SU-DHL-6 (cell line): ENCODE data around the gene LRRK1.

Experiments used
- H2AFZ ChIP-seq: fragments of 200-600 bp; sonication (generic); 2 replicates; pipeline ENCODE4 v1.6.1; 2014; ENCODE audit warnings: low read depth, mild to moderate bottlenecking, moderate library complexity, mixed read lengths, antibody characterized with exemption, low read length; ENCODE audit not compliant: severe bottlenecking
- H3F3A ChIP-seq: fragments of 200-600 bp; shearing (Covaris generic); 2 replicates; pipeline ENCODE4 v1.6.0; 2016; ENCODE audit warnings: antibody characterized with exemption, mild to moderate bottlenecking; ENCODE audit not compliant: insufficient read depth
- H3K27ac ChIP-seq: fragments of 200-600 bp; sonication (generic); 2 replicates; pipeline ENCODE4 v1.5.1; 2016; ENCODE audit warnings: low read depth, mild to moderate bottlenecking, low read length, moderate library complexity, mixed read lengths
- H3K27me3 ChIP-seq: fragments of 200-600 bp; sonication (generic), shearing (Covaris generic); 2 replicates; pipeline ENCODE4 v1.6.0; 2014; ENCODE audit warnings: mild to moderate bottlenecking, low read length
- H3K36me3 ChIP-seq: fragments of 200-600 bp; sonication (generic); 2 replicates; pipeline ENCODE4 v1.6.1; 2014; ENCODE audit warnings: mild to moderate bottlenecking, low read length, mixed read lengths
- H3K4me2 ChIP-seq: fragments of 300-600, 200-600 bp; shearing (Covaris generic), sonication (generic); 2 replicates; pipeline ENCODE4 v1.6.0; 2014; ENCODE audit warnings: low read length, low read depth, mild to moderate bottlenecking; ENCODE audit not compliant: poor library complexity, severe bottlenecking
- H3K4me3 ChIP-seq: fragments of 200-600 bp; sonication (generic); 2 replicates; pipeline ENCODE4 v1.5.1; 2014; ENCODE audit warnings: antibody characterized with exemption, low read length, mild to moderate bottlenecking, mixed read lengths; ENCODE audit not compliant: insufficient read depth, poor library complexity, severe bottlenecking
- H3K79me2 ChIP-seq: fragments of 200-600 bp; sonication (generic); 2 replicates; pipeline ENCODE4 v1.6.1; 2014; ENCODE audit warnings: mild to moderate bottlenecking, low read length, moderate library complexity; ENCODE audit not compliant: insufficient read depth
- H3K9ac ChIP-seq: fragments of 200-600 bp; sonication (generic); 2 replicates; pipeline ENCODE4 v1.7.0; 2014; ENCODE audit warnings: mild to moderate bottlenecking, low read length
- H3K9me2 ChIP-seq: fragments of 200-600 bp; sonication (generic); replicated peaks from 2 replicates; pipeline ENCODE4 v1.6.1; 2014; ENCODE audit warnings: low read length; ENCODE audit not compliant: insufficient read depth
- H3K9me3 ChIP-seq: fragments of 200-600 bp; sonication (generic); 2 replicates; pipeline ENCODE4 v1.6.1; 2014; ENCODE audit warnings: low read length, mixed read lengths; ENCODE audit not compliant: insufficient read depth
- H4K20me1 ChIP-seq: fragments of 200-600 bp; sonication (generic); 2 replicates; pipeline ENCODE4 v1.6.1; 2014; ENCODE audit warnings: low read depth, mild to moderate bottlenecking, antibody characterized with exemption, low read length, moderate library complexity, mixed read lengths
- CTCF ChIP-seq: fragments of 200-600 bp; sonication (generic); IDR thresholded peaks from one replicate; pipeline ENCODE4 v1.5.1; 2017; ENCODE audit warnings: antibody characterized with exemption, mild to moderate bottlenecking, low read length, moderate library complexity; ENCODE audit not compliant: insufficient read depth, poor library complexity, severe bottlenecking
- EZH2phosphoT487 ChIP-seq: fragments of 200-600 bp; sonication (generic), shearing (Covaris generic); conservative IDR thresholded peaks from 2 replicates; pipeline ENCODE4 v1.6.1; 2018; ENCODE audit warnings: mild to moderate bottlenecking, antibody characterized with exemption, low read length, moderate library complexity, mixed read lengths

The LRRK1 gene

DNA sequence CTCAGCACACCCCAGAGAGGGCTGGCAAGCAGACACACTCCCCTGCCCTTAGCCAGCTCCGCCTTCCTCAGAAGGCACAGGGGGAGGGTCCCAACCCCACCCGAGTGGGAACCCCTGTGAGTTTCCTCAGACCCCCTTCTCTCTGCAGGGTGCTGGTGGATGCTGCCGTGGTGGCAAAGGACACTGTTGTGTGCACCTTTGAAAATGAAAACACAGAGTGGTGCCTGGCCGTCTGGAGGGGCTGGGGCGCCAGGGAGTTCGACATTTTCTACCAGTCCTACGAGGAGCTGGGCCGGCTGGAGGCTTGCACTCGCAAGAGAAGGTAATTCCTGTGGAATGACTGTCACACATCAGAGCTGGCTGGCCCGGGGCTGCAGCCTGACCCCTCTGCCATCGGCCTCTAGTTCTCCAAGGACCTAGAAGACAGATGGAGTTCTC lies 149.4 kb downstream of the LRRK1 start:
- Histone ChIP-seq H2AFZ (no peak overlapping the region), H3K27ac (no peak overlapping the region), H3K9ac (no peak overlapping the region)

GRCh38 chr15:101068961-101069653 lies 149.9 kb downstream of the LRRK1 start:
- TF ChIP-seq EZH2phosphoT487 (no peak), CTCF (no peak)
- H3K36me3 ChIP-seq: peaks cover 12% of the 10 kb centered on the region; the same call in 1 of the 2 replicates
- H3K27ac ChIP-seq: no peak overlapping the region

More for the DNA sequence above, 149.4 kb downstream of the LRRK1 start:
- Histone ChIP-seq H3K4me2 (no peak overlapping the region), H3K9me2 (no peaks in the 10 kb centered on the region), H3K27me3 (no peaks in the 10 kb centered on the region), H3K9me3 (no peaks in the 10 kb centered on the region), H3K79me2 (no peaks in the 10 kb centered on the region), H3F3A (no peaks in the 10 kb centered on the region; the same call in 1 of the 2 replicates), H4K20me1 (no peaks in the 10 kb centered on the region), H3K4me3 (no peak overlapping the region), H3K36me3 (peaks cover 13% of the 10 kb centered on the region; the same call in 1 of the 2 replicates)
- TF ChIP-seq CTCF: no peak
- TF ChIP-seq EZH2phosphoT487: no peak

GRCh38 chr15:101069654-101069973 lies 150.5 kb downstream of the LRRK1 start:
- H3K9me2 ChIP-seq: no peaks in the 10 kb centered on the region
- peaks cover 12% of the 10 kb centered on the region; the same call in 1 of the 2 replicates for H3K36me3 ChIP-seq
- H3K4me3 ChIP-seq: no peak overlapping the region
- H3K9me3 ChIP-seq: no peaks in the 10 kb centered on the region
- no peak overlapping the region for H3K4me2 ChIP-seq
- H3K79me2 ChIP-seq: no peaks in the 10 kb centered on the region
- no peak overlapping the region for H3K9ac ChIP-seq
- TF ChIP-seq CTCF (no peak), EZH2phosphoT487 (no peak)
- no peak overlapping the region for H3K27ac ChIP-seq
- no peaks in the 10 kb centered on the region; the same call in 1 of the 2 replicates for H3F3A ChIP-seq
- H4K20me1 ChIP-seq: no peaks in the 10 kb centered on the region
- no peaks in the 10 kb centered on the region for H3K27me3 ChIP-seq
- no peak overlapping the region for H2AFZ ChIP-seq

More at GRCh38 chr15:101068961-101069653, 149.9 kb downstream of the LRRK1 start:
- H3F3A ChIP-seq: no peaks in the 10 kb centered on the region; the same call in 1 of the 2 replicates
- H3K9me3 ChIP-seq: no peaks in the 10 kb centered on the region
- no peak overlapping the region for H3K4me2 ChIP-seq
- no peaks in the 10 kb centered on the region for H4K20me1 ChIP-seq
- H3K9ac ChIP-seq: no peak overlapping the region
- H3K79me2 ChIP-seq: no peaks in the 10 kb centered on the region
- no peak overlapping the region for H3K4me3 ChIP-seq
- no peaks in the 10 kb centered on the region for H3K27me3 ChIP-seq
- no peaks in the 10 kb centered on the region for H3K9me2 ChIP-seq
- H2AFZ ChIP-seq: no peak overlapping the region
